NCI-H2107 treated with DMSO at 0.1 percent for 48 hours (cell line): ENCODE measurements around the gene TIRAP.

ENCODE experiments used
- DNase-seq: peaks from one replicate; lab custom pipeline; 2025; ENCODE audit not compliant: unreplicated experiment; lab: John Stamatoyannopoulos, UW

The TIRAP gene

DNA sequence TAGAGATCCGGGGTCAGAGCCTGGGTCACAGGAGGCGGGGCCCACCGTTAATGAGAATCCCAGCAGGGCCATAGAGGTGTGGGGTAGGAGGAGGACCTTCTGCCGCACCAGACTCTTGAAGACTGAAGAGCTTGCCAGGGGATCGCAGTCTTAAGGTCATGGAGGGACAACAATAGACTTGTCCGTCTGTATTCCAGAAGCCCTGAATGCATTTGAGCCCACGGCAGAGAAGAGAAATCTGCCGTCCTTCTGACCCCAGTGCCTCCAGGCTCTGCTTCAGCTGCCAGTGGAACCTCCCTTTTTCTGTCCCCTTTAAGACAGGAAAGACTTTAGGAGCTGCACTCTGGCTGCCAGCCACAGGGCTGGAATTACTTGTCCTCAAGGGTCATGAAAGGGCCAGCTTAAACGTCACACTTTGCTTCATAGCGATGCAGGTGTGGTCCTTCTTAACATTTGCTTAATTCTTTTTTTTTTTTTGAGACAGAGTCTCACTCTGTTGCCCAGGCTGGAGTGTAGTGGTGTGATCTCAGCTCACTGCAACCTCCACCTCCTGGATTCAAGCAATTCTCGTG, 57.1 kb downstream of the TIRAP start:
- no peak for DNase-seq

DNA sequence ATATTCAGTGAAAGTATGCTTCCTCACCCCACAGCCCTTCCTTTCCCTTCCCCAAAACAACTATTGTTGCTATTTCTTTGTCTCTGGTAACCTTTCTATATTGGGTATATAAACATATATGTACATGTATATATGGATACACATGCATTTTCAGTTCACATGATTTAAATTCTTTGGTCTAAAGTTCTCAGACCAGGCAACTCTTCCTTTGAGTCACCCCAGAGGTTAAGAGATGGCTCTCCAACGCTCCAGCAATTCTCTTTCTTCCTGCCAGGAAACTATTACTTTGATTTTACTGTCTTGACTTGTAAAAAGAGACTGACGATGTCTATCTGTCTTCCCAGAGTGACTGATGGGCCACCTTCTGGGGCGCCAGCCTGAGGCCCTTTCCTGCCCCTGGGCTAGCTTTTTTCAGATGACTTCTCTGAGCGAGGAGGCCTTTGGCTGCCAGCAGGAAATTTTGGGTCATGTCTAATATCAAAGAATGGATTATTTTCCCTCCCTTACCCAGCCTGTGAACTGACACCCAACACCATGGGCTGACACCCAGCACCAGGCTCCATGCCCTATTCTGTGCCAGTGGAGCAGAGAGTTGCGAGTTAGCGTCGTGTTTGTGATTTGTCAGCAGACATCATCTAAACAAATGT, 58.2 kb downstream of the TIRAP start:
- no peak for DNase-seq

- DNase-seq = no peak
These were observed 58.9 kb downstream of the TIRAP start for GRCh38 chr11:126341760-126342161.

DNA sequence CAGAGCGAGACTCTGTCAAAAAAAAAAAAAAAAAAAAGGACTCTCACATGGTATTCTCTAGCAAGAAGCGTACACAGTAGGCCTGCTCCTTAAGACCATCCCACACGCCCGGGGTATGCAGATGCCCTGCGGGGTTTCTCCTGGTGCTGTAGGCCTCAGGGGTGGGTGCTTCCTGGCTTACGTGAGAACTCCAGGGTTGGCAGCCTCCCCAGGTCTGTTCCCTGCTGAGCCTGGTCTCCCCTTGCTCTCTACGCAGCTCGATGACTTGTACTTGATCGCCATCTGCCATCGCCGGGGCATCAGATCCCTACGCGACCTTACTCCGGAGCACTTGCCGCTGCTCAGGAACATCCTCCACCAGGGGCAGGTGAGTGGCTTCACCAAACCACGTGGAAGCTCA, 60.2 kb downstream of the TIRAP start:
- no peak for DNase-seq
